ENCODE results near the gene AVEN.
A peak's percentile ranks its signal among the peaks of the same experiment; 100 is the strongest.
"Not testable (repeated sequence)": the region's sequence is repeated elsewhere in the genome, so short reads cannot be mapped to it uniquely, and the experiment has no call there.

AVEN gene

DNA sequence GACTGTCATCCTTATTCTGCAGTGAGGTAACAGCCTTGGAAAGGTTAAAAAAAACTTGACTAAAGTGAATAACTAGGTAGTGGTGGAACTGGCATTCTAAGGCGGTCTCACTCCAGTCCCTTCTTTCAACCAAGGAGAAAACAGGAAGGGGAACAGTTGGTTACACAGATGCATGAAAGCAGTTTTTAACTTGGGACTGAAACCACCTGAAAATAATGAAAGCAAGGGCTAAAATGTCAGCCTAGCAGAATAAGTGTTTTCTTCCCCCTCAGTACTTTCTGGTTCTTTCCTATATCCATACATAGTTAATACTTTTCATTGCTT lies 748 bp upstream of the AVEN start:
- DNase-seq (ENCODE audit: low read depth in 2 of 2) = no peak

DNA sequence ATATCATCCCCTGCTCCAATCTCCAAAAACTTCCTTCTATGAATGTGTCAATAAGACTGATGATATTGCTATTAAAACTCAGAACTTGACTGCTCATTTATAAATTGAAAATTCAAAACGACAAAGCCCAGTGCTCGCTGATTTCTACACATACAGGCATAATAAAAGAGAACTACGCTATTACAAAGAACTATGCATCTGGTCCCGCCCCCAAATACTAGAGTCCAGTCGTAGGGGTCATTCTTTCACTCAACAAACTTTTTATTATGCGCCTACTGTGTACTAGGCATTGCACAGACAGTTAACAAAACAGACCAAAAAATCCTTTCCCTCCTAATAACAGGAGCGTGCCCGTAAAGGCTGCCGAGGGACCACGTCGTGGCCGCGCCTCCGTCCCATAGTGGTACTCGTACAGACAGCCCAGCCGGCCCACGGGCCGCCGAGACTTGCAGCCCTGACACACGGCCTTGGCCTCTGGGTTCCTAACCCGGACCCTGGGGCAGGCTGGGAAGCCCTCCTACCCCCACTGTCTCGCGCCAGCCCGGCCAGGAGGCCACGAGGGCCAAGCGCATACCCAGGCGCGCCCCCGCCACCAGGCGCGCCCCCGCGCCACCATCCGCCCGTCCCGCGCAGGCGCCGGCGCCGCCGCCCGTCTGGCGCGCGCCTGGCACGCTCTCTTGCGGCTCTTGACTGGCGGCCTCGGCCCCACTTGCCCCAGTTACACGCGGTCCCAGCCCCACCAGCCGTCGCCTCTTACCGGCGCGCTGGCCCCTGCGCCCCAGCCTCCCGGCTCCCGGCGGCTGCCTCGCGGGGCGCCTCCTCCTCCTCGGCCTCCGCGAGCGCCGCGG lies 757 bp downstream of the AVEN start:
- DNase-seq (ENCODE audit: low read depth in 2 of 2) = peak; percentile 32 to 75

DNA sequence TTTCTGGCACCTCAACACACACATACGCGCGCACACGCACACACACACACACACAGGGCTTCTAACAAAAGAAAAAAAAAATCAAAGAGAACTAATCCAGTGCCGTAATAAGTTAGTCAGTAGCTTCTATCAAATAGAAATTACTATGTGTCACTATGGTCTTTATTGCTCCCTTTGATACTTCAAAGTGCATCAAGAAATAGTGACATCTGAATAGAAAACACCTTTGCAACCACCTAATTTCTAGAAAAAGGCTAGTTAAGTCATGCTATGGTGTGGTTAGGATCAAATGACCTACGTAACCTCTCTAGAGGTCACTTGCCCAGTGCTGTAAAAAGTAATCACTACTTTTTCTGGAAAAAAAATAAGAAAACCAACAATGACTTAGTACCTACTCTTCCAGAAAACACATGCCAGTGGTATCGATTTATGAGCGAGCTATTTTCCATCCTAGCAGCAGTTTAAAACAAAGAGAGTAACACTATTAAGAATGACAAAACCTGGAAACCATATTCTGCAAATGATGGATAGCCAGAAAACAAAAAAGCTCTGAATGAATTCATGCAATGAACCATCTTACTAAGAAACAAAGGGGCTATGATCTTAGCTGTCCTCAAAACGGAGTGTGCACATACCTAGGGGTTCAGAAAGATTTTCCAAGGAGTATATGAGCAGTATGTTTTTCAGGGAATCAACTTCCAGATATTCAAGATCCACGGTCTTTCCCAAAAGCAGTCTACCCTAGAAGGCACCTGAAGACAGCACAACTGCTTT lies 6.8 kb downstream of the AVEN start:
- DNase-seq (ENCODE audit: low read depth in 2 of 2) = no peak

DNA sequence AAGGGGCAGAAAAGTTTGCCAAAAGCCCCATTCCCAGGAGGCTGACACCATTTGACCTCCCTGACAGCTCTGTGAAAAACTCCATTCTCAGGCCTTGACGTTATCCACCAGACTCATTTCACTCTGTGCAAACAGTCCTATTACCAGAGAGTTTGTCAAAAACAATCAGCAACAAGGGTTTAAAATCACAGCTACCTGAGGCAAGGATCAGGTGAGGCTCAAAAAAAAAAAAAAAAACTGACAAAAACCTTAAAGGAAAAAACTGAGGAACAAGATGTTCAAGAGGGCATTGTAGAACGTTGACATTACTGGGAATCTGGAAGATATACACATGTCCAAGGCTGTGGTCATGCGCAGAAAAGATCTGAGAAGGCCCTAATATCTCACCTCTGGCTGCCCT lies 11.4 kb downstream of the AVEN start:
- no peak for DNase-seq (ENCODE audit: low read depth in 2 of 2)

DNA sequence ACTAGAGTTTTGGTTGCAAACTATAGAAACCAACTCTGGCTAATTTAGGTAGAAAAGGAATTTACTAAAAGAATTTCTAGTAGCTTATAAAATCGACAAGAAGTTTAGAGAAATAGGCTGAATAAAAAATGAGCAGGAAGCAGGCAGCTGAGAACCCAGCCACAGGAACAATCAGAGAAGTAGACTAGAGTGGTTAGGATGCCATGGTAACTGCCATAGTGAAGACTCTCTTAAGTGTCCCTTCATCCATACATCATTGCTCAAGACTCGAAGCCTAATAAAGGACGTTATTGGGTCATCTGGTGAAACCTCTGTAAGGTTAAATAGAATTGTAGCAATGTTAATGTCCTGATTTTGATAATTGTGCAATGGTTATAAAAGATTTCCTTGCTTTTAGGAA lies 13.8 kb downstream of the AVEN start:
- DNase-seq (ENCODE audit: low read depth in 2 of 2) = no peak

DNA sequence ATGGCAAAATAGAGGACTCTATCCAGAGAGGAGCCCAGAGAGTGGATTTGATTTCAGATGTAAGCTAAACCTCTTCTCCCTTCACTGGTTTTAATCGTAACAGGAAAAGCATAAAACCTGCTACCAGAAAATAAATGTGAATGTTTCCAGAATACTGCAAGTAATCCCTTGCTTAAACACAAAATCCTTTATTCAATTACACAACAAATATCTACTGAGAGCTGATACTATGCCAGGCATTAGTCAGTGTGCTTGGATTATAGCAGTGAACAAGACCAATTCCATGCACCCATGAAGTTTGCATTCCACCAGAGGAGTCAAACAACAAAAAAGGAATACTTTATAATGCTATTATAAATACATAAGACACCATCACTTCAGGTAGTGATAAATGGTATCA lies 15.1 kb downstream of the AVEN start:
- no peak for DNase-seq (ENCODE audit: low read depth in 2 of 2)

- no peak for DNase-seq (ENCODE audit: low read depth in 2 of 2)
Measured at GRCh38 chr15:34019369-34019990, 19.5 kb downstream of the AVEN start.

DNA sequence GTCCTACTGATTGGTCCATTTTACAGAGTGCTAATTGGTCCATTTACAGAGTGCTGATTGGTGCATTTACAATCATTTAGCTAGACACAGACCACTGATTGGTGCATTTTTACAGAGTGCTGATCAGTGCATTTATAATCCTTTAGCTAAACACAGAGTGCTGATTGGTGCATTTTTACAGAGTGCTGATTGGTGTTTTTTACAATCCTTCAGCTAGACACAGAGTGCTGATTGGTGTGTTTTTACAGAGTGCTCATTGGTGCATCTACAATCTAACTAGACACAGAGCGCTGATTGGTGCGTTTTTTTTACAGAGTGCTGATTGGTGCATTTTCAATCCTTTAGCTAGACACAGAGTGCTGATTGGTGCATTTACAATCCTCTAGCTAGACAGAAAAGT lies 20.3 kb downstream of the AVEN start:
- not testable (repeated sequence) for DNase-seq (ENCODE audit: low read depth in 2 of 2)

GRCh38 chr15:34018021-34018645 lies 20.9 kb downstream of the AVEN start:
- DNase-seq (ENCODE audit: low read depth in 2 of 2) = peak in 1 of 2 donors; percentile 5

GRCh38 chr15:34014556-34014955 lies 24.4 kb downstream of the AVEN start:
- DNase-seq (ENCODE audit: low read depth in 2 of 2) = no peak

- no peak for DNase-seq (ENCODE audit: low read depth in 2 of 2)
Measured at GRCh38 chr15:34013746-34014145, 25.3 kb downstream of the AVEN start.

- DNase-seq (ENCODE audit: low read depth in 2 of 2) = no peak
Measured at GRCh38 chr15:34012461-34013028, 26.5 kb downstream of the AVEN start.

DNA sequence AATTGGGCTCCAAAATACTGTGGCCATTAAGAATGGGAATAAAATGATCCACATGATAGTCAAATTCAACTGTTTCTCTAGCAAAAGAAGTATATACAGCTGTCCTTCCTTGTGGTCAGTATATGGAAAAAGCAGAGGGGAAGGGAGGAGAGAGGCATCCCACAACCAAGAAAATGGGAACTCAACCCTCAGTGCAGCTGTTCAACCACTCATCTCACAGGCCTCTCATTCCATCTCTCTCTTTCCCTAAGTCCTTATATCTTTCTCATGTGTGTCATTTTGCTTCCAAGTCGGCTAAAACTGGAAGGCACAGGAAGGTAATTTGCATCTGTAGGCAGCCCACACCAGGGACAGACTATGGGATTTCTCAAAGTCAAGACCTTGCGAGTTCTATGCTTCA lies 27.5 kb downstream of the AVEN start:
- no peak for DNase-seq (ENCODE audit: low read depth in 2 of 2)

DNA sequence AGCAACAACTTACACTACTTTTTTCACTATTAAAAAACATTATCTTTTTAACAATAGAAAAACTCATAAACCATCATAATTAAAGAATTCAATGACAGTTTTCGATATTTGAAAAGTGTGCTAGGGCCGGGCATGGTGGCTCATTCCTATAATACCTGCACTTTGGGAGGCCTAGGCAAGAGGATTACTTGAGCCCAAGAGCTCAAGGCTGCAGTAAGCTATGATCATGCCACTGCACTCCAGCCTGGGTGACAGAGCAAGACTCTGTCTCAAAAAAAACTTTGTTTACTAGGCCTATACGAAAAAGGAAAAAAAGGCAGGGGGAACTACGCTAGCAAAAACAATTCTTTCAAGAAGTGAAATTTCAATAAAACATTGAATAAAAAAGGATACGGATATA lies 28.1 kb downstream of the AVEN start:
- DNase-seq (ENCODE audit: low read depth in 2 of 2) = no peak

DNA sequence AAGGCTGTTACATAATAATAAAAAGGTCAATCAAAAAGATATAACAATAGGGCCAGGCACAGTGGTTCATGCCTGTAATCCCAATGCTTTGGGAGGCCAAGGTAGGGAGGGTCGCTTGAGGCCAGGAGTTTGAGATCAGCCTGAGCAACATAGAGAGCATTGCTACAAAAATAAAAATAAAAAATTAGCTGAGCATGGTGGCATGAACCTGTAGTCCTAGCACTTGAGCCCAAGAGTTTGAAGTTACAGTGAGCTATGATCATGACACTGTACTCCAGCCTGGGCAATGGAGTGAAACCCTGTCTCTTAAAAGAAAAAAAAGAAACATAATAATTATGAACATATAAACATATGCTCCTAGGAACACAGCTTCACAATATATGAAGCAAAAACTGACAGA lies 29.3 kb downstream of the AVEN start:
- no peak for DNase-seq (ENCODE audit: low read depth in 2 of 2)

DNA sequence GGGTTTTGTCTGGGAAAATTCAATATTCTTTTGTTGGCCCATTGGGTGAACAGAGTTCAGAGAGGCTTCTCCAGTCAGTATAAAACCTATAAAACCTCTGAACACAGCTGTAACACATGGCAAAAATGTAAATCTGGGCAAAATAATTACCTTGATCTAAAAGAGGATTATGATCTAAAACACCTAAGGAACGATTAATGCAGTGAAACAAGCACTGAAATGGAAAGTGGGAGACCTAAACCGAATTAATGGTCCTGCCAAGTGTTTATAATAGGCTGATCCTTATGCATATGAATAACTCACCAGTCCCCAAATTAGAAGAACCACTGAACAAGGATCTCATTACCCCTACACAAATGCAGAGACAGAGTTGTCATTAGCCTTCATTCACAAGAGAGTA lies 32.6 kb downstream of the AVEN start:
- no peak for DNase-seq (ENCODE audit: low read depth in 2 of 2)

GRCh38 chr15:34001536-34001935 lies 37.5 kb downstream of the AVEN start:
- DNase-seq (ENCODE audit: low read depth in 2 of 2) = no peak

GRCh38 chr15:33995666-33996065 lies 43.3 kb downstream of the AVEN start:
- not testable (repeated sequence) for DNase-seq (ENCODE audit: low read depth in 2 of 2)

GRCh38 chr15:33994005-33994615 lies 44.9 kb downstream of the AVEN start:
- no peak for DNase-seq (ENCODE audit: low read depth in 2 of 2)

GRCh38 chr15:33988384-33988783 lies 50.6 kb downstream of the AVEN start:
- DNase-seq (ENCODE audit: low read depth in 2 of 2) = no peak

DNA sequence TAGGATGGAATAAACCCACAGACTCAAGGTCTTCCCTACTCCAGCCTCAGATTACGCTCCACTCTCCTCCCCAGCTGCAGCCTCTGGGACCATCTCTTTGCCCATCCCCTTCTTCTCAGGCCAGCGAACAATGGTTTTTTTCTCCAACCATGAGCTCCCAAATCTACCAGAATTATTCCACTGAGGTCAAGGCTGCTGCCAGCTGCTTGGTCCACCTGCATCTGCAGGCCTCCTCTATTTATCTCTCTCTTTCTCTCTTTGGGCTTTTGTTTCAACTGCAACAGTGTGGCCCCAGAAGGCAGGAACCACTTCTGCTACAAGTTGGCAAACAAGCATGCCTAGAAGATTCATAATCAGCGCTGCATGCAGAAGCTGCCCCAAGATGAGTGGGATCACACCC lies 51.6 kb downstream of the AVEN start:
- no peak for DNase-seq (ENCODE audit: low read depth in 2 of 2)

DNA sequence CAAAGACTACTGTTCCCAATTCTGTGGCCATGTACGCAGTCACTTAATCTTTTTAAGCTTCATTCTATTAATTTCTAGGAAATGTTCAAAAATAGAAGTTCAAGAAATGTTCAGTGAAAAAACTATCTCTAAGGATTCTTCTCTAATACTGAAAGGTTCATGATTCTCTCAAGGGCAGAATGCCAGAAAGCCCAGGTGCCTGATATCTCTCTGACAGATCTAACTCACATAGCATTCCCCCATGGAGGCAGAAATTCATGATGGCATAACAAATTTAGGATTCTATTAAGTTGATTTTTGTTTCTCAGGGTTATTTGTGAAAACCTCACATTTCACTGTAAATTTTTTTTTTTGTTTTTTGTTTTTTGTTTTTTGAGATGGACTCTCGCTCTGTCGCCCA lies 53.3 kb downstream of the AVEN start:
- DNase-seq (ENCODE audit: low read depth in 2 of 2) = no peak
